ENCODE data around the gene C11orf68. TPM values are rescaled to one million over a fixed set of nuclear protein-coding genes. Genes with fewer than 3 reads are reported as not detected.
A peak's percentile ranks its signal among the peaks of the same experiment; 100 is the strongest.

Gene C11orf68
- total RNA-seq, 4 donors from 2014 or later = 20.8 to 30.7 (median 23.9) TPM

GRCh38 chr11:65888163-65888814, 30.6 kb downstream of the C11orf68 start, which contains the start of gene FIBP:
FIBP (minus strand) TSS chr11:65888471; CDS start chr11:65888418, 53 bp downstream.
- DNase-seq = peak; percentile 97 to 98
- TF ChIP-seq POLR2A (IDR thresholded peaks at IDR 0.05) (peak; percentile 80 to 92), CTCF (IDR thresholded peaks at IDR 0.05 in 4 of 5, conservative IDR thresholded peaks at IDR 0.05 in 1 of 5) (peak; percentile 85 to 95 (median 93))
- in situ Hi-C loops (cut with MboI; ENCODE audit: low sequenced_read_pairs in 4 of 4) = loop anchor here (10.0 kb wide), 3 partner anchors 77 to 107 kb away; partner anchors contain the start of gene SART1 (in 1 of the 4)

GRCh38 chr11:65887723-65888162, 31.1 kb downstream of the C11orf68 start:
- Histone ChIP-seq H3K27ac (peak overlapping the region; percentile 93 to 98 (median 96)), H3K4me1 (peaks cover 37 to 39% of the 10 kb centered on the region in 2 donors), H3K27me3 (no peaks in the 10 kb centered on the region), H3K9me3 (no peaks in the 10 kb centered on the region), H3K36me3 (peaks cover 0 to 32% of the 10 kb centered on the region in 2 donors), H3K4me3 (peak overlapping the region; percentile 66 to 86 (median 78))
- in situ Hi-C loops (cut with MboI; ENCODE audit: low sequenced_read_pairs in 4 of 4) (loop anchor here (10.0 kb wide), 3 partner anchors 77 to 107 kb away; partner anchors contain the start of gene SART1 (in 1 of the 4)), intact Hi-C loops (cut with DNase I; ENCODE audit: low total_unique reads) (loop anchor here (1.0 to 2.0 kb wide), 6 partner anchors 14 to 115 kb away; partner anchors contain the start of genes BANF1, C11orf68, DRAP1 and EIF1AD)
- TF ChIP-seq CTCF (IDR thresholded peaks at IDR 0.05 in 4 of 5, conservative IDR thresholded peaks at IDR 0.05 in 1 of 5) (no peak), POLR2A (IDR thresholded peaks at IDR 0.05) (no peak)
- no peak for DNase-seq
- ATAC-seq = no peak

More at GRCh38 chr11:65888163-65888814, 30.6 kb downstream of the C11orf68 start, which contains the start of gene FIBP:
- Histone ChIP-seq H3K27ac (peak within 1 kb of the TSS; percentile 93 to 98 (median 96)), H3K4me1 (peaks cover 41 to 45% of the 10 kb centered on the region in 2 donors), H3K9me3 (no peaks in the 10 kb centered on the region), H3K4me3 (peak within 1 kb of the TSS; percentile 66 to 86 (median 78)), H3K36me3 (peaks cover 0 to 26% of the 10 kb centered on the region in 2 donors), H3K27me3 (no peaks in the 10 kb centered on the region)
- ATAC-seq = peak; percentile 68
- intact Hi-C loops (cut with DNase I; ENCODE audit: low total_unique reads) = loop anchor here (1.0 to 2.0 kb wide), 6 partner anchors 15 to 115 kb away; partner anchors contain the start of genes BANF1, C11orf68, DRAP1 and EIF1AD

GRCh38 chr11:65886826-65887722, 31.8 kb downstream of the C11orf68 start:
- Histone ChIP-seq H3K4me1 (peaks cover 30 to 33% of the 10 kb centered on the region in 2 donors), H3K27me3 (no peaks in the 10 kb centered on the region), H3K27ac (peak overlapping the region; percentile 93 to 98 (median 96)), H3K4me3 (peak overlapping the region; percentile 66 to 86 (median 78)), H3K9me3 (no peaks in the 10 kb centered on the region), H3K36me3 (peaks cover 0 to 38% of the 10 kb centered on the region in 2 donors)
- intact Hi-C loops (cut with DNase I; ENCODE audit: low total_unique reads) = no loop called here
- DNase-seq = no peak
- ATAC-seq = no peak
- TF ChIP-seq POLR2A (IDR thresholded peaks at IDR 0.05) (no peak), CTCF (IDR thresholded peaks at IDR 0.05 in 4 of 5, conservative IDR thresholded peaks at IDR 0.05 in 1 of 5) (no peak)
- in situ Hi-C loops (cut with MboI; ENCODE audit: low sequenced_read_pairs in 4 of 4) = loop anchor here (10.0 kb wide), 3 partner anchors 78 to 108 kb away; partner anchors contain the start of gene SART1 (in 1 of the 4)

GRCh38 chr11:65885808-65886536, 32.9 kb downstream of the C11orf68 start:
- Histone ChIP-seq H3K4me1 (peaks cover 21 to 24% of the 10 kb centered on the region in 2 donors), H3K9me3 (no peaks in the 10 kb centered on the region), H3K27ac (no peak overlapping the region), H3K27me3 (no peaks in the 10 kb centered on the region), H3K4me3 (no peak overlapping the region), H3K36me3 (peaks cover 0 to 44% of the 10 kb centered on the region in 2 donors)
- no peak for ATAC-seq
- DNase-seq = no peak
- no peak for TF ChIP-seq POLR2A (IDR thresholded peaks at IDR 0.05)
- TF ChIP-seq CTCF (IDR thresholded peaks at IDR 0.05 in 4 of 5, conservative IDR thresholded peaks at IDR 0.05 in 1 of 5) = no peak
- in situ Hi-C loops (cut with MboI; ENCODE audit: low sequenced_read_pairs in 4 of 4) = loop anchor here (10.0 kb wide), 3 partner anchors 79 to 109 kb away; partner anchors contain the start of gene SART1 (in 1 of the 4)
- intact Hi-C loops (cut with DNase I; ENCODE audit: low total_unique reads) = no loop called here
